GM18505 (cell line): Measurements from ENCODE around the gene ANO7.

Experiments used
- ATAC-seq: cut with Tn5 transposase; IDR thresholded peaks from one replicate; pipeline ENCODE4 v1.9.1; 2021; ENCODE audit not compliant: unreplicated experiment
- POLR2A ChIP-seq: IDR thresholded peaks from 4 replicates; pipeline ENCODE4 v1.6.1; 2011; ENCODE audit warnings: borderline replicate concordance; ENCODE audit not compliant: insufficient read depth, insufficient read length; ENCODE audit errors: extremely low read depth

ANO7 gene

DNA sequence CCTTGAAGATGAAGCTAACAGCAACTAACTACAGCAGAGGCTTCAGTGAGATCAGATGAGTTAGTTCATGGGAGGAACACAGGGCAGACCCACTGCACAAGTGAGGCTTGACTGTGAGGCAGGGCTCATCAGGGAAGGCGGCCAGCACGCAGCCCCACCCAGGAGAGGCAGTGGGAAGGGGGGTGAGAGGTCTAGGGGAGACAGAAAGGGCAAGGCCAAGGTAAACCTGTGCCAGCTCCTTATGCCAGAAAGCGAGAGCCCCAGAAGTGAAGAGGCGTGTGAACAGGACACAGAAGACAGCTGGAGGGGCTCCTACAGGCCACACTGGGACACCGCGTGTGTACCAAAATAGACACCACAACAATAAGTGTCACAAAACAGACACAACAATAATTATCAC, 48.6 kb downstream of the ANO7 start:
- no peak for ATAC-seq
- no peak for TF ChIP-seq POLR2A

DNA sequence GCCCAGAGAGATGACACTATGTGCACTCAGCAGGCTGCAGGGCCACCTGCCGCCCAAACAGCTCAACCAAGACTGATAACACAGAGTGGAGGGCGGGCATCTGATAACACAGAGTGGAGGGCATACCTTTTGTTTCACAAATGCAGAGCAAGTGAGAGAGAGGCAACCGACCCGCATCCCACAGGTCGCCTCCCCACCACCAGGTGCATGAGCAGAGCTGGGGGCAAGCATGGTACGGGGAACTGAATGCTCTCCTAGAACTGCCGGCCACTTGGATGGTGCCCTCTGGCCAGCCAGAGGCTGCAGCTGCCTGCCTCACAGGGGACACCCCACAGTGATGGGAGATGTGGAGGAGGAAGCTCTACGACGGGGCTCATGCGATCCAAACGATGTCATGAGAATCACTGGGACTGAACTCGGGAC, 49.5 kb downstream of the ANO7 start:
- no peak for TF ChIP-seq POLR2A
- ATAC-seq, result no peak

DNA sequence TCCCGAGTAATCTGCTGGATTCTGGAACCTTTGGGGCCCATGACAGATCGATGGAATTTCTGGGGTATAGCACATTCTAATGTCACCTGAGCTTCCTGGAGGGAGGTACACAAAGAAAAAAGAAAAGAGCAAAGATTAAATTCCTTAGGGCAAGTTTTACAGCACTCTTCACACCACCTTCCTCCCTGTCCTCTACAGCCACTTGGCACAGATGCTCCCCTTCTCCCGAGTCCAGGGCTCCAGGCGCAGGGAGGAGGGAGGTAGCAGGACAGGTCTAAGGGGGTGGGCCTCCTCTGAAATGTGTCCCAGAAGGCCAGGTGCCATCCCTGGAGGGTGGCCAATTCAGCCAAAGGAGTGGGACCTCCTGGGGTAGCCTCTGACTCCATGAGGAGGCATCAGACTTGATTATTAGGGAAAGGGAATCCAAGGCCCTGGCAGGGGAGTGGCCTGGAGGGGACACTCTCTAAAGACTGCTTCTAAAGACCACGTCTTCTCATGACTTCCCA, 50.3 kb downstream of the ANO7 start:
- no peak for TF ChIP-seq POLR2A
- ATAC-seq, result no peak

DNA sequence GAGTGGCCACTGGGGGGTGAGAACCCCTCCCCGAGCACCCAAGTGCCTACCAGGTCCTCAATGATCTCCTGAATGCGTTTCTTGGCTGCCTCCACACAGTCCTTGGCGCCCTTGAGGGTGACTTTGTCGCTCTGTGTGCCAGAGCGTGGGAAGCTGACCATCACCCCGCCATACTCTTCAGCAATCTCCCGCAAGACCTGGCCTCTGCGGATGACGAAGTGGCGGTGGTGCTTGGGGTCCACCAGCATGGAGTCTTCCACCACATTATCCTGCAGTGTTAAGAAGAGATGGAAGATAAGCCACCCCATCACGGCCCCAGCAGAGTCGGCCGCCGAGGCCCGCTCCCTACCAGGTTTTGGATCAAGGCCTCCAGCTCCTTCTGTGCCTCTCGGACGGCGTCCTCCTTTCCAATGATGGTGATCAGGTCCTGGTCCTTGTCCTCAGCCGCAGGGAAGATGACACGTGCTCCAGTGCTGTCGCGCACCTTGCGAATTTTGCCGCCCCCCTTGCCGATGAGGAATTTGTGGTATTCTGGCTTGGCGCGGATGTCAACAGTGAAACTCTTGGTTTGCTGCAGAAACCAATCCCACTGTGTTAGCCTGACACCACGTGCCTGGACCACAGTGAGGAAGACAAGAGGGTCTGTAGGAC, 51.2 kb downstream of the ANO7 start:
- no peak for TF ChIP-seq POLR2A
- no peak for ATAC-seq

DNA sequence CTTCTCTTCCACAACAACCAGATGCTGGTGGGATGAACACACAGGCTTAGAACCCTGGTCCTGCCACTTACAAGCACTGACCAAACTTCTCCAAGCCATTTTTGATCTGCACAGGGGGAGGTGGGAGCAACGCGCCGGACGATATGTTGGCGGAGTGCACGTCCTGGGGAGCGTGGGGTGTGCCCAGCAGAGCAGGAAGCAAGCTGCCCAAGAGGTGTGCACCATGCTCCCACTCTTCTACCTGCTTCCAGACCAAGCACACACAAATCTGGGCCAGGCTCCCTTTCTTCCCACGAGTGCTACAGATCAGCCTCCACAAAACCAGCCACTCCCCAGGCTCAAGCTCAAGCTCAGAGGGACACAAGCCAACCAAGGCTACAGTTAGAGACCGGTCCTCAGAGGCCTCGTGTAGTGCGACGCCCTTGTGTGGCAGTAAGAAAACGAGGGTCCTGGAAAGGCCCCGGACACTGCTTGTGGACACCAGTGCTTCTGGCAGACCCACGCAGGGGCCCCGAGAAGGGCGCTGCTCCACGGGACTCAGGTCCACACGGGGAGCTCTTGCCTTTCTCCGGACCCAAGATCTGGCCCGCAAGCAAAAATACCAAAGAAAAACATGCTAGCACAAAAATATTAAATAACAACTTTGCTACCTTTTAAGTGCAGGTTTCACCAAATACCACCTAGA, 52.0 kb downstream of the ANO7 start:
- no peak for ATAC-seq
- TF ChIP-seq POLR2A, result no peak

DNA sequence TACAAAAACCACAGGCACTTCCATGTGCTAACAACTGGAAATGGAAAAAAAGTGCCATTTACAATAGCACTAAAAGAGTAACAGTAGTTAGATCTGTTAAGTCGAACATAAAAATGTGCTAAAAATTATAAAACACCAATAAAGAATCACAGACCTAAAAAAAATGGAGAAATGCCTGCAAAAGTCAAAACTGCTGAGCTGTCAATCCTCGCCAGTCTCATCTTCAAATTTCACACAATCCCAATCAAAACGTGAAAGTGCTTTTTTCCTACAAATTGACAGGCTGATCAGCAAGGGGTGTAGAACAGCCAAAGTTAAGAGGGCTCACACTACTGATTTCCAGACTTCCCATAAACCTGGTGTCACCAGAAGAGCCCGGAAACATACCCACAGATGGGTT, 53.2 kb downstream of the ANO7 start:
- ATAC-seq, result no peak
- TF ChIP-seq POLR2A, result no peak

DNA sequence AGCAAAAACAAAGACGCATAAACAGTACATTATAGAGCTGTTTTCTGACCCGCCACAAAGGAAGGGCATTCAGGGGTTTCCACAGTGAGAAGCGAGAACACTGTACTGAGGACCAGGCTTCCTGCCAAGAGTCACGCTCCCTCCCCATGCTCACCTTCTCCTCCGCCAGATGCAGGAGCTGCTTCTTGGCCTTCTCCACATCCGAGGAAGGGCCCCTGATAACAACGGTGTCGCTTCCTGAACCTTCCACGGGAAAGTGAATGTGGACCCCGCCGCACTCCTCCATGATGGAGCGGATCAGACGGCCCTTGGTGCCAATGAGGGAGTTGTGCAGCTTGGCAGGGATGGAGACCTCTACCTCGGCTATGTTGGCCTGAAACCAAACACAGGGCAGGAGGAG, 53.8 kb downstream of the ANO7 start:
- no peak for TF ChIP-seq POLR2A
- ATAC-seq, result no peak

DNA sequence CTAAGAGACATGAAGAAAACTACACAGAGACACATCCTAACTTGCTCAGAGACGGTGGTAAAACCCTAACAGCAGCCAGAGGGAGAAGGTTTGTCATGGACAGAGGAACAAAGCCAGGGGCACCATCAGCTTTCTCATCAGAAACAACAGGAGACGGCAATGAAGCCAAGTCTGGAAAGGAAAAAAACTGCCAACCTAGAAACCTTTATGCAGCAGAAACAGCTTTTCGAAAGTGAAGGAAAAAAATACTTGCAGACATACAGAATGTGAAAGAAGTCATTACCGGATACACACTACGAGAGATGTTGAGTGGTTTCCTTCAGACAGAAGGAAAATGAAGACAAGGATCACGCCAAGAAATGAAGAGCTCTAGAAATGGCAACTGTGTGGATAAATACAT, 55.9 kb downstream of the ANO7 start:
- TF ChIP-seq POLR2A, result no peak
- no peak for ATAC-seq

DNA sequence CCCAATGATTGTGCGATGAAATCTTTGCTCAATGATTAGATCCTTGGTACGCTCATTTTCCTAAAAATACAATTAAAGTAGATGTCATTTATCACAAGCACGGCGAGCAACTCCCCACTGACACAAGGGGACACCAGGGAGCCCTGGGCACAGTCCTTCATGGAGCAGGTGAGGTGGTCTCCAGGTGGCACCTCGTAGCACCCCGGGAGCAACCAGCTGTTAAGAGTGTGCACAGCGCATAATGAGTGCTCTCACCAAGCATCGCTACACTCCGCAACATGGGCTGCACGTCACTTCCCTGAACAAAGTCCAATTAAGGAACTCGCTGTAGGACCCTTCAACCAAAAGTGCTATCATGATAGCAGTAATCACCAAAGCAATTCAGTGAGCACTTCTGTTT, 59.8 kb downstream of the ANO7 start:
- no peak for TF ChIP-seq POLR2A
- ATAC-seq, result no peak

DNA sequence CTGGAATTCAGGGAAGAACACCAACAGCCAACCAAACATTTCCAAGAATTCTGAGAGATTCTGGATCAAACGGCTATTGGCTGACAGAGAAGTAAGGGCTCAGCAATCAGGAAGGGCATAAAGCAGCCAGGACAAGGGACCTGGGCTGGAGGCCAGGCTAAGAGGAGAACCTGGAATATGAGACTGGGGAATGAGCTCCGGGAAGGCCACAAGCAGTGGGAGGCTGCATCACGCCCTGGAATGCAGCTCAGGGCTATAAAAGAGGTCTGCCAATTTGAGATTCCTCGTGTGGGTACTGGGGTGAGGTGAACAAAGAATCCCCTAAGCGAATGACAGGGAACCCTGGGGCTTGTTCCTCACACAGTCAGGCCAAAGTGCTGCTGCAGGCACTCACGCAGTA, 60.4 kb downstream of the ANO7 start:
- TF ChIP-seq POLR2A, result no peak
- no peak for ATAC-seq

DNA sequence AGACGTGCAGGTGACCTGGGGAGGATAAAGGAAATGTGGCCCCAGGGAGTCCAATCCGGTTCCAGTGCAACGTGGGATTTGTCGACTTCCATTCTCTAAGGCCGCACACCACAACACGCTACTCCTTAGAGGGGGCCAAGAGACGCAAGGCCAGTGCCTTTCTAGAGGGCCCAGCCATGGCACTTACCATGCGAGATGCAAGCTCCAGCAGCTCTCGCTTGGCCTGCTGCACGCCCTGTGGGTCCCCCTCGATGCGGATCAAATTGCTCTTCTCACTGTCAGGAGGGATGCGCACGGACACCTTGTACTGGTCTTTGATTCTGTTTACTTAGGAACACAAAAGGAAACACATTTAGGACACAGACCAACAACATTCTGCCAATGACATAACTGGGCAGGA, 61.2 kb downstream of the ANO7 start:
- no peak for TF ChIP-seq POLR2A
- ATAC-seq, result no peak

DNA sequence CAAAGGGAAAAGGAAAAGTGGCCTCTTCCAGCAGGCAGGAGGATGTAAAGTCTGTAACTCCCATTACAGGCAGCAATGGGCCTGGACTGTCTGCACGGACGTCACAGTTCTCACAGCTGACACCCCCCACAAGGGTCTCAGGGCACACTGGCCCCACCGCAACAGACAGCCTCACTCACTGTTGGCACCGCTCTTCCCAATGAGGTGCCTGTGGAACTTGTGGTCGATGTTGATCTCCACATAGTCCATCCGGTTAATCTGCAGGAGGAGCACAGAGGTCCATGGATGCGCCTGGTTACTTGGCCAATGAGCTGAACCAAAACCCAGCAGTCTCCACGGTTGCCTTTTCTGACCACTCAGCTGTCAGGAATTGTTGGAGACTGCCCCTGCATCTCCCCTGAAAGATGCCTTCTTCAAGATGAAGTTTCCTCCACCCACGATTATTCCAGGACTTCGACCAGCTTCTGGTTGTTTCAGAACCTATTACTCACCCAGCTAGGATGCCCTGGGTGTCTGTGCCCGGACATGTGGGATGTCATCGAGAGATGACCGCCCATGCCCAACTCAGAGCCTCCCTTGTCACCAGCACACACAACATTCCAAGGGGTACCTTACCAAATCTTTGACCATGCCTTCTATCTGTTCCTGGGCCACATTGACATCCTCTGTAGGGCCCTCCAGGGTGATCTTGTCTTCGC, 64.5 kb downstream of the ANO7 start:
- ATAC-seq, result no peak
- no peak for TF ChIP-seq POLR2A

DNA sequence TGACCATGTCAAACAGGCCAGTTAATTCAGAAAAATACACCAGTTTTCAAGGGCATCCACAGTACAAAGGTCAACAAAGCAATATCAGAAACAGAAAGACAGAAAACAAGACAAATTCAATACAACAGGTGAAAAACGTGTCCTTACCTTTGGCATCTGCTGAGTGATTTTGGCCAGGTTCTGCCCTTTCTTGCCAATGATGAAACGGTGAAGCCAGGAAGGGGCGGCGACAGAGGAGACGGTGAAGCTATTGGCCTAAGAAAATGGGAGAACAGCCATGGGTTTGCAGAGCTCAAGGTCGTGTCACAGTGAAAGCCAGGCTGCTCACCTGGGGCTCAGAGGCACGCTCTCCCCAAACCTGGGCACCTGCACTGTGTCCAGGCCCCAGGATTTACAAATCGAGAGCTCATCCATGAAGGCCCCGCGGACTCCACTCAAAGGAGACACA, 66.5 kb downstream of the ANO7 start:
- TF ChIP-seq POLR2A, result no peak
- no peak for ATAC-seq
